Measurements from ENCODE around the gene VSIR.

GRCh38 chr10:71756311-71757191, 16.8 kb downstream of the VSIR start:
- TF ChIP-seq CTCF (IDR thresholded peaks at IDR 0.05; ENCODE audit: insufficient read depth, low read length) (no peak), REST (IDR thresholded peaks at IDR 0.05; ENCODE audit: insufficient replicate concordance, low read depth) (no peak), POLR2AphosphoS5 (IDR thresholded peaks at IDR 0.05; ENCODE audit: low read depth) (no peak)

All from HL-60 (cell line).